WTC11 (cell line): ENCODE measurements around the gene WDFY4. TPM values are rescaled to one million over a fixed set of nuclear protein-coding genes. Genes with fewer than 3 reads are reported as not detected.

ENCODE experiments used
- ATAC-seq: fragments of 200-7000 bp; cut with Tn5 transposase; 2 replicates; pipeline ENCODE4 v1.10.0; 2021; ENCODE audit warnings: mild to moderate bottlenecking, moderate library complexity
- CTCF ChIA-PET: fragments of 300-600 bp; sonication (Branson Sonifier 250); formaldehyde crosslinking; loops from one replicate; lab custom pipeline; 2021; ENCODE audit warnings: antibody characterized with exemption; lab: Charles Lee
- POLR2A ChIA-PET: fragments of 350-600 bp; sonication (Branson Sonifier 250); formaldehyde crosslinking; loops from one replicate; lab custom pipeline; 2021; ENCODE audit warnings: antibody characterized with exemption; lab: Charles Lee
- DNase-seq: peaks from one replicate; pipeline ENCODE4 v3.0.0; 2021; ENCODE audit warnings: low spot score
- H3K27ac Mint-ChIP-seq: 2 replicates; pipeline ENCODE4 v1.8.0; 2021; ENCODE audit warnings: mixed read lengths
- H3K27me3 Mint-ChIP-seq: 2 replicates; pipeline ENCODE4 v1.8.0; 2021; ENCODE audit warnings: low read depth, mild to moderate bottlenecking, moderate library complexity, mixed read lengths
- H3K36me3 Mint-ChIP-seq: 2 replicates; pipeline ENCODE4 v1.8.0; 2021; ENCODE audit warnings: mixed read lengths
- H3K4me1 Mint-ChIP-seq: 2 replicates; pipeline ENCODE4 v1.8.0; 2022; ENCODE audit warnings: mixed read lengths
- H3K4me3 Mint-ChIP-seq: 2 replicates; pipeline ENCODE4 v1.8.0; 2021; ENCODE audit warnings: mild to moderate bottlenecking, moderate library complexity, mixed read lengths
- H3K9me3 Mint-ChIP-seq: 2 replicates; pipeline ENCODE4 v1.8.0; 2021; ENCODE audit warnings: mixed read lengths
- ATF1 ChIP-seq: sonication (generic); formaldehyde crosslinking; IDR thresholded peaks from 2 replicates; pipeline ENCODE4 v1.8.1; 2023; ENCODE audit warnings: mild to moderate bottlenecking, moderate library complexity, missing genetic modification reagents
- CBFB ChIP-seq: sonication (generic); formaldehyde crosslinking; IDR thresholded peaks from 2 replicates; pipeline ENCODE4 v1.8.1; 2022; ENCODE audit warnings: mild to moderate bottlenecking, low read depth, missing genetic modification reagents
- FOXJ3 ChIP-seq: sonication (generic); formaldehyde crosslinking; IDR thresholded peaks from 2 replicates; pipeline ENCODE4 v1.9.0; 2021; ENCODE audit warnings: missing genetic modification reagents, mild to moderate bottlenecking, borderline replicate concordance
- FOXP1 ChIP-seq: sonication (generic); formaldehyde crosslinking; IDR thresholded peaks from 2 replicates; pipeline ENCODE4 v1.8.0; 2022; ENCODE audit warnings: missing genetic modification reagents, mild to moderate bottlenecking, moderate library complexity, borderline replicate concordance
- GTF2I ChIP-seq: fragments of 250-450 bp; sonication (Bioruptor Pico); conservative IDR thresholded peaks from 2 replicates; pipeline ENCODE4 v1.4.0; 2021; ENCODE audit warnings: mild to moderate bottlenecking
- MYBL2 ChIP-seq: sonication (generic); formaldehyde crosslinking; IDR thresholded peaks from 2 replicates; pipeline ENCODE4 v1.8.1; 2023; ENCODE audit warnings: mild to moderate bottlenecking, moderate library complexity, missing genetic modification reagents
- NR1H2 ChIP-seq: sonication (generic); formaldehyde crosslinking; IDR thresholded peaks from 2 replicates; pipeline ENCODE4 v1.9.0; 2021; ENCODE audit warnings: mild to moderate bottlenecking, moderate library complexity, missing genetic modification reagents
- NR2C2 ChIP-seq: sonication (generic); formaldehyde crosslinking; IDR thresholded peaks from 2 replicates; pipeline ENCODE4 v1.8.0; 2022; ENCODE audit warnings: mild to moderate bottlenecking, missing genetic modification reagents
- SMAD3 ChIP-seq: sonication (generic); formaldehyde crosslinking; IDR thresholded peaks from 2 replicates; pipeline ENCODE4 v1.8.0; 2022; ENCODE audit warnings: missing genetic modification reagents, mild to moderate bottlenecking, borderline replicate concordance
- SMAD4 ChIP-seq: sonication (generic); formaldehyde crosslinking; IDR thresholded peaks from 2 replicates; pipeline ENCODE4 v1.8.0; 2022; ENCODE audit warnings: mild to moderate bottlenecking, missing genetic modification reagents
- TCF7 ChIP-seq: sonication (generic); formaldehyde crosslinking; IDR thresholded peaks from 2 replicates; pipeline ENCODE4 v1.8.0; 2022; ENCODE audit warnings: mild to moderate bottlenecking, low read depth, missing genetic modification reagents, moderate library complexity
- ZNF232 ChIP-seq: sonication (generic); formaldehyde crosslinking; IDR thresholded peaks from 2 replicates; pipeline ENCODE4 v1.8.0; 2022; ENCODE audit warnings: mild to moderate bottlenecking, missing genetic modification reagents
- ZNF396 ChIP-seq: fragments of 250-450 bp; sonication (Bioruptor Pico); IDR thresholded peaks from 2 replicates; pipeline ENCODE4 v1.8.0; 2021; ENCODE audit warnings: mild to moderate bottlenecking, moderate library complexity, borderline replicate concordance
- ZNF423 ChIP-seq: fragments of 250-450 bp; sonication (Bioruptor Pico); IDR thresholded peaks from 2 replicates; pipeline ENCODE4 v2.1.2; 2022; ENCODE audit warnings: mild to moderate bottlenecking, moderate library complexity
- total RNA-seq: library from RNA; stranded (reverse); gene quantifications from 3 replicates; pipeline ENCODE4 v1.2.3, GENCODE V29; 2021
- TF ChIP-seq, protein P1 (sequence below): sonication (generic); formaldehyde crosslinking; IDR thresholded peaks from 2 replicates; pipeline ENCODE4 v1.8.1; 2023; ENCODE audit warnings: mild to moderate bottlenecking, moderate library complexity, missing genetic modification reagents
- TF ChIP-seq, protein P2 (sequence below): sonication (generic); formaldehyde crosslinking; IDR thresholded peaks from 2 replicates; pipeline ENCODE4 v1.8.0; 2022; ENCODE audit warnings: mild to moderate bottlenecking, missing genetic modification reagents
- TF ChIP-seq, protein P3 (sequence below): fragments of 200-600 bp; IDR thresholded peaks from 2 replicates; pipeline ENCODE4 v1.8.0; 2022; ENCODE audit warnings: antibody characterized with exemption
- TF ChIP-seq, protein P4 (sequence below): fragments of 250-450 bp; sonication (Bioruptor Pico); IDR thresholded peaks from 2 replicates; pipeline ENCODE4 v1.9.0; 2021; ENCODE audit warnings: mild to moderate bottlenecking, borderline replicate concordance

The WDFY4 gene
- total RNA-seq, 1 experiment from 2014 or later, result 0.13 TPM

DNA sequence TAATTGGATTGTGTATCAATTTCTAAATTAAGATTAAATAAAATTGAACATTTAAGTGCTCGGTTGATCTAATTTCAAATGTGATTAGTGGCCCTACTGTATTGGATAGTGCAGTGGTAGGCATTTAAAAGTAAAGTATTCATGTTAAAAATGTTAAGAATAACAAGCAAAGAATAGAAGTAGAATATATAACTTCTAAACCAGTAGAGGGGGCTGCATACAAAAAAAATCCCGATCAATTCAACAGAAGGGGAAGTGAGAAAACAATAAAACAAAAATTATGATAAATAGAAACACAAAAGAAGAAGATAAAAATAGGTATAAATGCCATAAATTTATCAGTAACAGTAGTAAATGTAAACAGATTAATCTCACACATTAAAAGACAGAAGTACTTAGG, 24.9 kb upstream of the WDFY4 start:
- POLR2A ChIA-PET, result no interaction called here
- TF ChIP-seq, protein P1, sequence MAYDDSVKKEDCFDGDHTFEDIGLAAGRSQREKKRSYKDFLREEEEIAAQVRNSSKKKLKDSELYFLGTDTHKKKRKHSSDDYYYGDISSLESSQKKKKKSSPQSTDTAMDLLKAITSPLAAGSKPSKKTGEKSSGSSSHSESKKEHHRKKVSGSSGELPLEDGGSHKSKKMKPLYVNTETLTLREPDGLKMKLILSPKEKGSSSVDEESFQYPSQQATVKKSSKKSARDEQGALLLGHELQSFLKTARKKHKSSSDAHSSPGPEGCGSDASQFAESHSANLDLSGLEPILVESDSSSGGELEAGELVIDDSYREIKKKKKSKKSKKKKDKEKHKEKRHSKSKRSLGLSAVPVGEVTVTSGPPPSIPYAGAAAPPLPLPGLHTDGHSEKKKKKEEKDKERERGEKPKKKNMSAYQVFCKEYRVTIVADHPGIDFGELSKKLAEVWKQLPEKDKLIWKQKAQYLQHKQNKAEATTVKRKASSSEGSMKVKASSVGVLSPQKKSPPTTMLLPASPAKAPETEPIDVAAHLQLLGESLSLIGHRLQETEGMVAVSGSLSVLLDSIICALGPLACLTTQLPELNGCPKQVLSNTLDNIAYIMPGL (CRISPR knock-in tag), result no peak
- no peak for TF ChIP-seq TCF7 (CRISPR knock-in tag)
- no peak for TF ChIP-seq ZNF232
- TF ChIP-seq FOXP1 (CRISPR knock-in tag), result no peak
- no peak for TF ChIP-seq CBFB (CRISPR knock-in tag)
- no peak for TF ChIP-seq FOXJ3
- no peak for TF ChIP-seq GTF2I (CRISPR knock-in tag)
- TF ChIP-seq NR2C2, result no peak
- no peak for TF ChIP-seq ZNF423 (CRISPR knock-in tag)
- TF ChIP-seq, protein P2, sequence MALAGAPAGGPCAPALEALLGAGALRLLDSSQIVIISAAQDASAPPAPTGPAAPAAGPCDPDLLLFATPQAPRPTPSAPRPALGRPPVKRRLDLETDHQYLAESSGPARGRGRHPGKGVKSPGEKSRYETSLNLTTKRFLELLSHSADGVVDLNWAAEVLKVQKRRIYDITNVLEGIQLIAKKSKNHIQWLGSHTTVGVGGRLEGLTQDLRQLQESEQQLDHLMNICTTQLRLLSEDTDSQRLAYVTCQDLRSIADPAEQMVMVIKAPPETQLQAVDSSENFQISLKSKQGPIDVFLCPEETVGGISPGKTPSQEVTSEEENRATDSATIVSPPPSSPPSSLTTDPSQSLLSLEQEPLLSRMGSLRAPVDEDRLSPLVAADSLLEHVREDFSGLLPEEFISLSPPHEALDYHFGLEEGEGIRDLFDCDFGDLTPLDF (CRISPR knock-in tag), result no peak
- no peak for TF ChIP-seq ZNF396 (CRISPR knock-in tag)
- TF ChIP-seq SMAD4 (CRISPR knock-in tag), result no peak
- TF ChIP-seq, all 79 proteins: peak for 0
- Mint-ChIP-seq H3K4me3 (no peak overlapping the region), H3K36me3 (peaks cover 1% of the 10 kb centered on the region), H3K27me3 (peaks cover 20% of the 10 kb centered on the region), H3K9me3 (peaks cover 11% of the 10 kb centered on the region), H3K4me1 (peaks cover 20% of the 10 kb centered on the region), H3K27ac (no peak overlapping the region)
- DNase-seq (no peak), ATAC-seq (no peak)
- CTCF ChIA-PET, result interaction anchor here (0.7 to 1.4 kb wide), 3 partner anchors 45 to 53 kb away, joined by 3 read pairs; no protein-coding TSS in a partner anchor

DNA sequence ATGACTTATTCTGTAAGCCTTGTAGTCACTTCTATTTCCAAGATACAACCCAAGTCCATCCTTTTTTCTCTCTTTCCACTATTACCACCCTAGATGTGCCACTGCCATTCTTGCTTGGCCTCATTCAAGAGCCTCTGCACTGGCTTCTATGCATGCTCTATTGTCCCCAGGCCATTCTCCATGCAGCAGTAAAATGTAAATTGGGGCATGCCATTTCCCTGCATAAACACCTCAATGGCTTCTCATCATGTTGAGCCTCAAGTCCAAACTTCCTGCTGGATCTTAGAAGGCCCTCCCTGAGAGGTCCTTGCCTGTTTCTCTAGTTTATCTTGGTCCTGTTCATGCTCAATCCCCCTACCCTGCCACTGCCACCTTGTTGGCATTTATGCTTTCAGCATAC, 23.2 kb upstream of the WDFY4 start:
- no peak for DNase-seq
- ChIA-PET CTCF (no interaction called here), POLR2A (no interaction called here)
- Mint-ChIP-seq H3K4me1 (peaks cover 19% of the 10 kb centered on the region), H3K27me3 (peaks cover 14% of the 10 kb centered on the region), H3K9me3 (peaks cover 22% of the 10 kb centered on the region), H3K27ac (no peak overlapping the region), H3K36me3 (peaks cover 8% of the 10 kb centered on the region), H3K4me3 (no peak overlapping the region)
- TF ChIP-seq MYBL2 (CRISPR knock-in tag) (no peak), SMAD3 (CRISPR knock-in tag) (no peak), ATF1 (CRISPR knock-in tag) (no peak), NR1H2 (CRISPR knock-in tag) (no peak)
- TF ChIP-seq, protein P3, sequence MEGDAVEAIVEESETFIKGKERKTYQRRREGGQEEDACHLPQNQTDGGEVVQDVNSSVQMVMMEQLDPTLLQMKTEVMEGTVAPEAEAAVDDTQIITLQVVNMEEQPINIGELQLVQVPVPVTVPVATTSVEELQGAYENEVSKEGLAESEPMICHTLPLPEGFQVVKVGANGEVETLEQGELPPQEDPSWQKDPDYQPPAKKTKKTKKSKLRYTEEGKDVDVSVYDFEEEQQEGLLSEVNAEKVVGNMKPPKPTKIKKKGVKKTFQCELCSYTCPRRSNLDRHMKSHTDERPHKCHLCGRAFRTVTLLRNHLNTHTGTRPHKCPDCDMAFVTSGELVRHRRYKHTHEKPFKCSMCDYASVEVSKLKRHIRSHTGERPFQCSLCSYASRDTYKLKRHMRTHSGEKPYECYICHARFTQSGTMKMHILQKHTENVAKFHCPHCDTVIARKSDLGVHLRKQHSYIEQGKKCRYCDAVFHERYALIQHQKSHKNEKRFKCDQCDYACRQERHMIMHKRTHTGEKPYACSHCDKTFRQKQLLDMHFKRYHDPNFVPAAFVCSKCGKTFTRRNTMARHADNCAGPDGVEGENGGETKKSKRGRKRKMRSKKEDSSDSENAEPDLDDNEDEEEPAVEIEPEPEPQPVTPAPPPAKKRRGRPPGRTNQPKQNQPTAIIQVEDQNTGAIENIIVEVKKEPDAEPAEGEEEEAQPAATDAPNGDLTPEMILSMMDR, result no peak
- TF ChIP-seq, protein P4, sequence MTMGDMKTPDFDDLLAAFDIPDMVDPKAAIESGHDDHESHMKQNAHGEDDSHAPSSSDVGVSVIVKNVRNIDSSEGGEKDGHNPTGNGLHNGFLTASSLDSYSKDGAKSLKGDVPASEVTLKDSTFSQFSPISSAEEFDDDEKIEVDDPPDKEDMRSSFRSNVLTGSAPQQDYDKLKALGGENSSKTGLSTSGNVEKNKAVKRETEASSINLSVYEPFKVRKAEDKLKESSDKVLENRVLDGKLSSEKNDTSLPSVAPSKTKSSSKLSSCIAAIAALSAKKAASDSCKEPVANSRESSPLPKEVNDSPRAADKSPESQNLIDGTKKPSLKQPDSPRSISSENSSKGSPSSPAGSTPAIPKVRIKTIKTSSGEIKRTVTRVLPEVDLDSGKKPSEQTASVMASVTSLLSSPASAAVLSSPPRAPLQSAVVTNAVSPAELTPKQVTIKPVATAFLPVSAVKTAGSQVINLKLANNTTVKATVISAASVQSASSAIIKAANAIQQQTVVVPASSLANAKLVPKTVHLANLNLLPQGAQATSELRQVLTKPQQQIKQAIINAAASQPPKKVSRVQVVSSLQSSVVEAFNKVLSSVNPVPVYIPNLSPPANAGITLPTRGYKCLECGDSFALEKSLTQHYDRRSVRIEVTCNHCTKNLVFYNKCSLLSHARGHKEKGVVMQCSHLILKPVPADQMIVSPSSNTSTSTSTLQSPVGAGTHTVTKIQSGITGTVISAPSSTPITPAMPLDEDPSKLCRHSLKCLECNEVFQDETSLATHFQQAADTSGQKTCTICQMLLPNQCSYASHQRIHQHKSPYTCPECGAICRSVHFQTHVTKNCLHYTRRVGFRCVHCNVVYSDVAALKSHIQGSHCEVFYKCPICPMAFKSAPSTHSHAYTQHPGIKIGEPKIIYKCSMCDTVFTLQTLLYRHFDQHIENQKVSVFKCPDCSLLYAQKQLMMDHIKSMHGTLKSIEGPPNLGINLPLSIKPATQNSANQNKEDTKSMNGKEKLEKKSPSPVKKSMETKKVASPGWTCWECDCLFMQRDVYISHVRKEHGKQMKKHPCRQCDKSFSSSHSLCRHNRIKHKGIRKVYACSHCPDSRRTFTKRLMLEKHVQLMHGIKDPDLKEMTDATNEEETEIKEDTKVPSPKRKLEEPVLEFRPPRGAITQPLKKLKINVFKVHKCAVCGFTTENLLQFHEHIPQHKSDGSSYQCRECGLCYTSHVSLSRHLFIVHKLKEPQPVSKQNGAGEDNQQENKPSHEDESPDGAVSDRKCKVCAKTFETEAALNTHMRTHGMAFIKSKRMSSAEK (CRISPR knock-in tag), result no peak
- TF ChIP-seq, all 79 proteins: peak for 0
- no peak for ATAC-seq
